ENCODE measurements around the gene HDAC4.

DNA sequence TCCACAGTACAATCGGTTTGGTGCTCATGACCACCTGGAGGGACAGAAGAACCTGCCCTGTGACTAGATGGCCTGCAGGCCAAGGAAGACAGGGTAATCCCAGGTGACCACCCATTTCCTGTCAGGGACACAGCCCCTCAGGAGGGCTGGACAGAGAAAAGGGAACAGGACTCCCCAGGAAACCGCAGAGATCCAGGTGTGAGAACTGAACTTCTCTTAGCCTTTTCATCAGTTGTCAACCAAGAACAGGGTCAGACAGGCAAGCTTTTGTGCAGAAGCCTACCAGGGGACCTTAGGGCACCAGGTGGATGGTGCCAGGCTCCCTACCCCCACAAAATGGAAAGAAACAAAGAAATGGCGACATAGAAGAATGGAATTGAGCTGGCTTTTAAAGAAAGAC lies 132.3 kb downstream of the HDAC4 start:
- TF ChIP-seq, protein P1, sequence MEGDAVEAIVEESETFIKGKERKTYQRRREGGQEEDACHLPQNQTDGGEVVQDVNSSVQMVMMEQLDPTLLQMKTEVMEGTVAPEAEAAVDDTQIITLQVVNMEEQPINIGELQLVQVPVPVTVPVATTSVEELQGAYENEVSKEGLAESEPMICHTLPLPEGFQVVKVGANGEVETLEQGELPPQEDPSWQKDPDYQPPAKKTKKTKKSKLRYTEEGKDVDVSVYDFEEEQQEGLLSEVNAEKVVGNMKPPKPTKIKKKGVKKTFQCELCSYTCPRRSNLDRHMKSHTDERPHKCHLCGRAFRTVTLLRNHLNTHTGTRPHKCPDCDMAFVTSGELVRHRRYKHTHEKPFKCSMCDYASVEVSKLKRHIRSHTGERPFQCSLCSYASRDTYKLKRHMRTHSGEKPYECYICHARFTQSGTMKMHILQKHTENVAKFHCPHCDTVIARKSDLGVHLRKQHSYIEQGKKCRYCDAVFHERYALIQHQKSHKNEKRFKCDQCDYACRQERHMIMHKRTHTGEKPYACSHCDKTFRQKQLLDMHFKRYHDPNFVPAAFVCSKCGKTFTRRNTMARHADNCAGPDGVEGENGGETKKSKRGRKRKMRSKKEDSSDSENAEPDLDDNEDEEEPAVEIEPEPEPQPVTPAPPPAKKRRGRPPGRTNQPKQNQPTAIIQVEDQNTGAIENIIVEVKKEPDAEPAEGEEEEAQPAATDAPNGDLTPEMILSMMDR (IDR thresholded peaks at IDR 0.05): no peak
- TF ChIP-seq, protein P2, sequence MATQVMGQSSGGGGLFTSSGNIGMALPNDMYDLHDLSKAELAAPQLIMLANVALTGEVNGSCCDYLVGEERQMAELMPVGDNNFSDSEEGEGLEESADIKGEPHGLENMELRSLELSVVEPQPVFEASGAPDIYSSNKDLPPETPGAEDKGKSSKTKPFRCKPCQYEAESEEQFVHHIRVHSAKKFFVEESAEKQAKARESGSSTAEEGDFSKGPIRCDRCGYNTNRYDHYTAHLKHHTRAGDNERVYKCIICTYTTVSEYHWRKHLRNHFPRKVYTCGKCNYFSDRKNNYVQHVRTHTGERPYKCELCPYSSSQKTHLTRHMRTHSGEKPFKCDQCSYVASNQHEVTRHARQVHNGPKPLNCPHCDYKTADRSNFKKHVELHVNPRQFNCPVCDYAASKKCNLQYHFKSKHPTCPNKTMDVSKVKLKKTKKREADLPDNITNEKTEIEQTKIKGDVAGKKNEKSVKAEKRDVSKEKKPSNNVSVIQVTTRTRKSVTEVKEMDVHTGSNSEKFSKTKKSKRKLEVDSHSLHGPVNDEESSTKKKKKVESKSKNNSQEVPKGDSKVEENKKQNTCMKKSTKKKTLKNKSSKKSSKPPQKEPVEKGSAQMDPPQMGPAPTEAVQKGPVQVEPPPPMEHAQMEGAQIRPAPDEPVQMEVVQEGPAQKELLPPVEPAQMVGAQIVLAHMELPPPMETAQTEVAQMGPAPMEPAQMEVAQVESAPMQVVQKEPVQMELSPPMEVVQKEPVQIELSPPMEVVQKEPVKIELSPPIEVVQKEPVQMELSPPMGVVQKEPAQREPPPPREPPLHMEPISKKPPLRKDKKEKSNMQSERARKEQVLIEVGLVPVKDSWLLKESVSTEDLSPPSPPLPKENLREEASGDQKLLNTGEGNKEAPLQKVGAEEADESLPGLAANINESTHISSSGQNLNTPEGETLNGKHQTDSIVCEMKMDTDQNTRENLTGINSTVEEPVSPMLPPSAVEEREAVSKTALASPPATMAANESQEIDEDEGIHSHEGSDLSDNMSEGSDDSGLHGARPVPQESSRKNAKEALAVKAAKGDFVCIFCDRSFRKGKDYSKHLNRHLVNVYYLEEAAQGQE (IDR thresholded peaks at IDR 0.05; ENCODE audit: insufficient read depth in 1 of 2, low read depth in 2 of 2, low read length in 1 of 2): no peak
